Measurements from ENCODE around the gene P2RX6. TPM values are rescaled to one million over a fixed set of nuclear protein-coding genes. Genes with fewer than 3 reads are reported as not detected.

Gene P2RX6
- total and polyA plus RNA-seq, 2 donors (not counting 3 experiments of a cell fraction or from before 2014, with no cell fraction given): 0.06 TPM; not detected in 1

- Histone ChIP-seq H3K27me3 (ENCODE audit: control insufficient read depth in 2 of 2, insufficient read depth in 2 of 2, low read length in 2 of 2) (no peaks in the 10 kb centered on the region), H4K20me1 (replicated peaks; ENCODE audit: control insufficient read depth, extremely low read depth, insufficient read depth, low read length) (no peaks in the 10 kb centered on the region), H3K4me1 (ENCODE audit: control insufficient read depth, extremely low read depth, insufficient read depth, low read length) (peaks cover 22% of the 10 kb centered on the region), H3K79me2 (ENCODE audit: control insufficient read depth, insufficient read depth, low read length) (peaks cover 20% of the 10 kb centered on the region), H3K9me3 (replicated peaks; ENCODE audit: control insufficient read depth, insufficient read depth, low read length) (no peaks in the 10 kb centered on the region), H3K4me2 (ENCODE audit: insufficient read depth, low read length) (no peak overlapping the region), H3K36me3 (ENCODE audit: control insufficient read depth in 2 of 2, extremely low read depth in 1 of 2, insufficient read depth in 2 of 2, low read length in 2 of 2) (peaks cover 5 to 16% of the 10 kb centered on the region in 2 experiments), H2AFZ (ENCODE audit: low read depth, low read length) (no peak overlapping the region), H3K27ac (ENCODE audit: insufficient read depth, low read depth, low read length) (no peak overlapping the region), H3K9ac (replicated peaks; ENCODE audit: extremely low read depth, insufficient read depth, low read length) (no peak overlapping the region), H3K9me1 (replicated peaks; ENCODE audit: control insufficient read depth, extremely low read depth, insufficient read depth, low read length) (no peaks in the 10 kb centered on the region), H3K4me3 (replicated peaks in 1 of 3; ENCODE audit: insufficient read depth in 1 of 3, low read depth in 1 of 3, low read length in 3 of 3) (no peak overlapping the region)
- ChIA-PET CTCF (interaction anchor here (1.4 kb wide), 1 partner anchor 17 kb away, joined by 3 read pairs; the partner anchor contains the start of gene LZTR1), POLR2A (interaction anchor here (0.8 to 1.5 kb wide), 2 partner anchors 17 to 18 kb away, joined by 3 to 6 read pairs; partner anchors contain the start of gene LZTR1)
- dilution Hi-C loops (cut with MboI; ENCODE audit: extremely low pct_ligation_motif_present, low sequenced_read_pairs) (no loop called here), intact Hi-C loops (cut with micrococcal nuclease) (loop anchor here (2.0 to 5.0 kb wide), 2 partner anchors 83 to 112 kb away; partner anchors contain the start of gene CRKL)
- BruUV-seq (replicated peaks): no TSS peak
- FAIRE-seq (no peak), DNase-seq (ENCODE audit: low read depth, low spot score) (no peak)
- TF ChIP-seq POLR2A (IDR thresholded peaks at IDR 0.05; ENCODE audit: low read depth, low read length) (peak; percentile 40), JUN (IDR thresholded peaks at IDR 0.05; ENCODE audit: borderline replicate concordance, insufficient read depth, insufficient read length, low read depth) (no peak), POLR2AphosphoS5 (IDR thresholded peaks at IDR 0.05; ENCODE audit: insufficient read depth, low read depth, low read length) (no peak)
- TF ChIP-seq, protein P1, sequence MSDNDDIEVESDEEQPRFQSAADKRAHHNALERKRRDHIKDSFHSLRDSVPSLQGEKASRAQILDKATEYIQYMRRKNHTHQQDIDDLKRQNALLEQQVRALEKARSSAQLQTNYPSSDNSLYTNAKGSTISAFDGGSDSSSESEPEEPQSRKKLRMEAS (IDR thresholded peaks at IDR 0.05; ENCODE audit: insufficient read depth, insufficient read length): no peak
These were observed 15.4 kb upstream of the P2RX6 start for GRCh38 chr22:20999350-21000206.

All from endothelial cell of umbilical vein (primary cell).